Right renal pelvis (tissue), 4 donors: ENCODE results near the gene SLC9C1. TPM values are rescaled to one million over a fixed set of nuclear protein-coding genes. Genes with fewer than 3 reads are reported as not detected.

Experiments
- polyA plus RNA-seq, 4 donors: library from polyadenylated mRNA; unstranded; fragments of 120-200 nt; gene quantifications; one replicate each; pipeline ENCODE4 v1.2.1, GENCODE V29; 2013; ENCODE audit not compliant: insufficient read length in 4 of 4

SLC9C1 gene
- polyA plus RNA-seq, 4 donors: 0.58 to 0.75 (median 0.68) TPM

Other genes starting within 250 kb of the SLC9C1 start
- gene C3orf52, start 207.8 kb downstream of the SLC9C1 start, polyA plus RNA-seq: 1 to 10 TPM; 4.9 to 5.8 (median 5.2) TPM
- gene GCSAM, start 161.0 kb downstream of the SLC9C1 start, polyA plus RNA-seq: 1 to 10 TPM; 1.4 to 1.8 (median 1.5) TPM
- gene CD200, start 38.9 kb upstream of the SLC9C1 start, polyA plus RNA-seq: 10 to 100 TPM; 37.5 to 43.0 (median 41.2) TPM
- gene BTLA, start 205.3 kb upstream of the SLC9C1 start, polyA plus RNA-seq: under 1 TPM; 0.25 to 0.73 (median 0.37) TPM